ENCODE data around the gene GFM1. TPM values are rescaled to one million over a fixed set of nuclear protein-coding genes. Genes with fewer than 3 reads are reported as not detected.

The GFM1 gene
- total RNA-seq, 4 donors from 2014 or later: 27.2 to 66.6 (median 44.5) TPM

DNA sequence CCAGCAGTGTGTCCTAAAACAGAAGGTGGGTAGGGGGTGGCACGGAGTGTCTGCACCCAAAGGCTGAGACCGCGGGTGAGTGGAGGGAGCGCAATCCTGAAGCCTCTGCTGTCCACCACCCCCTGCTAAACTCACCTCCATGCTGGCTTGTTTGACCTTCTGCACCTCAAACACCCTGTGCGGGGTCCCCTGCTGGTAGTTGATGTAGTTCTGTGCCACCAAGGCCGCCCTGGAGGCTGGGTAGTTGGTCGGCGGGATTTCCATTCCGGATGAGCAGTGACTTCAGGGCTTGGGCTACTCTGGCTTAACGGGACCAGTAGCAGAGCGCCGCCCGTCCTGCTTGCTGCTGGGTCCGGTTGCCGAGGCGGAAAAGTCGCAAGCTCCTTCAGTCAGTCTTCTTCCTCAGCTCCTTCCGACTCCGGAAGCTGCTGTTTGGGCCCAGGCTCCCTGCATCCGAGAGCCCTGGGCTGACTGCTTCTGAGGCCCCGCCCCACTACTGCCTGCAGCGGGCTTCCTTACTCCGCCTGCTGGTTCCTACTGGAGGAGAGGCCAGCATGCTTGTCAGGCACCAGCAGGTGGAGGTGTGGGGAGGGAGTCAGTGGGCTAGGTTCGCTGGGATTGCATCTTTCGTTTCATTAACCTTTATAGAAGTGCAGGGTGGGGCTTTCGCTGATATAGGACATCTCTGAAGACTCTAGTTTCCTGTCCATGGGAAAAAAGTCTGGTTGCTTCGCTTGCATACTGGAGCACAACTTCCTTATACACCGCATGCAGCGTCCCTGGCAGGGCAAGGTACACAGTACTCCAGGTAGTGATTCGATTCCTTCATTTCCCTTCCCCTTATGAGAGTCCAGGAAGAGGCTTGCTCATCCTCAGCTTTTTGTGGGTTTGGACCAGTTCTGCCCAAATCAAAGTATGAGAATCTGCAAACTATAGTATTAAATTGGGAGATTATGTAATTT lies 28.2 kb downstream of the GFM1 start, which contains the start of gene LXN:
Gene LXN, minus strand, starts transcription at position 434 of the 962 bp plus-strand sequence. Its CDS starts 170 bp downstream, at position 264.
- Histone ChIP-seq H3K4me3 (peak within 1 kb of the TSS; percentile 45 to 80 (median 54)), H3K27me3 (no peaks in the 10 kb centered on the region), H3K27ac (peak within 1 kb of the TSS; percentile 64 to 92 (median 78)), H3K9me3 (no peaks in the 10 kb centered on the region), H3K4me1 (peaks cover 0 to 9% (median 2%) of the 10 kb centered on the region in 4 donors), H3K36me3 (peaks cover 0 to 18% (median 0%) of the 10 kb centered on the region in 3 donors)
- peak; percentile 84 to 95 (median 93) for DNase-seq
- TF ChIP-seq, protein P1, sequence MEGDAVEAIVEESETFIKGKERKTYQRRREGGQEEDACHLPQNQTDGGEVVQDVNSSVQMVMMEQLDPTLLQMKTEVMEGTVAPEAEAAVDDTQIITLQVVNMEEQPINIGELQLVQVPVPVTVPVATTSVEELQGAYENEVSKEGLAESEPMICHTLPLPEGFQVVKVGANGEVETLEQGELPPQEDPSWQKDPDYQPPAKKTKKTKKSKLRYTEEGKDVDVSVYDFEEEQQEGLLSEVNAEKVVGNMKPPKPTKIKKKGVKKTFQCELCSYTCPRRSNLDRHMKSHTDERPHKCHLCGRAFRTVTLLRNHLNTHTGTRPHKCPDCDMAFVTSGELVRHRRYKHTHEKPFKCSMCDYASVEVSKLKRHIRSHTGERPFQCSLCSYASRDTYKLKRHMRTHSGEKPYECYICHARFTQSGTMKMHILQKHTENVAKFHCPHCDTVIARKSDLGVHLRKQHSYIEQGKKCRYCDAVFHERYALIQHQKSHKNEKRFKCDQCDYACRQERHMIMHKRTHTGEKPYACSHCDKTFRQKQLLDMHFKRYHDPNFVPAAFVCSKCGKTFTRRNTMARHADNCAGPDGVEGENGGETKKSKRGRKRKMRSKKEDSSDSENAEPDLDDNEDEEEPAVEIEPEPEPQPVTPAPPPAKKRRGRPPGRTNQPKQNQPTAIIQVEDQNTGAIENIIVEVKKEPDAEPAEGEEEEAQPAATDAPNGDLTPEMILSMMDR (IDR thresholded peaks at IDR 0.05): peak; percentile 36 to 95 (median 71)
- peak; percentile 60 to 78 for TF ChIP-seq POLR2A (IDR thresholded peaks at IDR 0.05)

- Histone ChIP-seq H3K27me3 (no peaks in the 10 kb centered on the region), H3K36me3 (no peaks in the 10 kb centered on the region), H3K9me3 (no peaks in the 10 kb centered on the region), H3K4me1 (no peaks in the 10 kb centered on the region), H3K4me3 (no peak overlapping the region), H3K27ac (no peak overlapping the region)
- DNase-seq: no peak
- TF ChIP-seq, protein P1 (IDR thresholded peaks at IDR 0.05): no peak
- TF ChIP-seq POLR2A (IDR thresholded peaks at IDR 0.05): no peak
Measured at GRCh38 chr3:158678687-158679086, 34.4 kb downstream of the GFM1 start.

DNA sequence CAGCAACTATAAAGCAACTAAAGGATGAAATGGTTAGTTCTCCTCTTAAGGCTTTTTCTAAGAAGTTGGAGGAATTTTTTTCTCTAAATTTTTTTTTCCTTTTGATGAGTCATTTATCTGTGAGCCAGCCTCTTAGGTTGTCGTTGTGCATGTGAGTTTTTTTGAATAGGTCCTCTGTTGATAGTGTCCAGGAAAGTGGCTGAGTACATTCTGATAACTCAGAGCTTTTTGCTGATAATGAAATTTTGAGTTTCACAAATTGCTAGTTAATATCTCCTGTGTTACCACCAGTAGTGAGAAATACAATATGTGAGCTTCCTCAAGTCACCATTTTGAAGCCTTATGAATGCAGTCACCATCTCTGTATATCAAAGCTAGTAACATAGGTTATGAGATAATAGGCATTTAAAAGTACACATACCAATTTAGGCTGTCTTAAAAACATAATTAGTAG lies 35.2 kb downstream of the GFM1 start:
- Histone ChIP-seq H3K27ac (no peak overlapping the region), H3K4me3 (no peak overlapping the region), H3K9me3 (no peaks in the 10 kb centered on the region), H3K27me3 (no peaks in the 10 kb centered on the region), H3K4me1 (no peaks in the 10 kb centered on the region), H3K36me3 (no peaks in the 10 kb centered on the region)
- no peak for TF ChIP-seq POLR2A (IDR thresholded peaks at IDR 0.05)
- TF ChIP-seq, protein P1 (IDR thresholded peaks at IDR 0.05): no peak
- no peak for DNase-seq

DNA sequence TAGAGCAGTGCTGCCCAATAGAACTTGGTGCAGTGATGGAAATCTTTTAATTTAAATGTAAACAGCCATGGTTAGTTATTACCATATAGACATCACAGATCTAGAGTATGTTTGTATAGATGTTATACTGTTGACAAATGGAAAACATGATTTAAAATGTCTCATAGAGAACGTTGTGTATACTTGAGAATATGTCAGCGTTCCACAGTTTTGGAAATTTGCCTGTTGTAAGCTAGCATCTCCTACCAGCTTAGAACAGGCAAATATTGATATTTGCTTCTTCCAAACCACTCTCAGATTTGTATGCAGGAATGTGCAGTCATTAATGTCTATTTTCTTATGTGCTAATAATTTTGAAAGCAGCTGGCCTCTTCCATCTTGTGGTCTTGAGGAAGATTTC lies 36.5 kb downstream of the GFM1 start:
- Histone ChIP-seq H3K4me1 (no peaks in the 10 kb centered on the region), H3K9me3 (no peaks in the 10 kb centered on the region), H3K4me3 (no peak overlapping the region), H3K27me3 (no peaks in the 10 kb centered on the region), H3K27ac (no peak overlapping the region), H3K36me3 (no peaks in the 10 kb centered on the region)
- TF ChIP-seq POLR2A (IDR thresholded peaks at IDR 0.05): no peak
- TF ChIP-seq, protein P1 (IDR thresholded peaks at IDR 0.05): no peak
- no peak for DNase-seq

DNA sequence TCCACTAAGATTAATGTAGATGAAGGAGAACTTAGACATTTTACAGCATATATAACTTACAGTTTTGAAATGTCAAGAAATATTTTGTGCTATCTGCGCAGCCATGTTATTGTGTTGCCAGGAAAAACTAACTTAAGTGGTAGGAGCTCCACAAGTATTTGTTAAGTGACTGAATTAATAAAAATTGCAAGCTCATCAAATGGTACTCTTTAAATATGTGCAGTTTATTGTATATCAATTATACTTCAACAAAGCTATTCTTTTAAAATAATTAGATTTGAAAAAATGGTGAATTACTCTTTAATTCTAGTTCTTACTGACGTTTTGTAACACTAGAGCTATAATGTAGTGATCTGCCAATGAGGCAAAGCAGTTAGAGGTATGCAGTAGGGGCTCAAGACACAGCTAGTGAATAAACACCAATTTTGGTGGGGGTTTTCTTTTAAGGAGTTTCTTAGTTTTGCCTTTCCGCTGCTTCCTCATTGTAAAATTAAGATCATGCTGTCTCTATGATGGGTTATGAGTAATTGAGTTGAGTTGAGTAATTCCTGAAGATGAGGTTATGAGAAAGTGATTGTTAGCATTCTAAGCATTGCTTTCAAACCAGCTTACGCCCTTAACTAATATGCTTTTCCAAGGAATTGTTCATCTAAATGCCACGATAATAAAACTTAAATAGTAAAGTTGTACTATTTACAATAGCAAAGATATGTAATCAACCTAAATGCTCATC lies 39.1 kb downstream of the GFM1 start:
- no peaks in the 10 kb centered on the region for H3K36me3 ChIP-seq
- H3K4me1 ChIP-seq: no peaks in the 10 kb centered on the region
- H3K9me3 ChIP-seq: no peaks in the 10 kb centered on the region
- no peak overlapping the region for H3K27ac ChIP-seq
- no peak for DNase-seq
- H3K4me3 ChIP-seq: no peak overlapping the region
- no peaks in the 10 kb centered on the region for H3K27me3 ChIP-seq
- no peak for TF ChIP-seq POLR2A (IDR thresholded peaks at IDR 0.05)
- TF ChIP-seq, protein P1 (IDR thresholded peaks at IDR 0.05): no peak
